ENCODE results near the gene LHX6.

Gene LHX6

GRCh38 chr9:122215663-122216062 lies 13.1 kb downstream of the LHX6 start:
- 98% methylated on average over 1 of the region's 1 CpG for WGBS
- Histone ChIP-seq H4K8ac (ENCODE audit: low read length) (no peak overlapping the region), H4K91ac (ENCODE audit: low read length) (no peak overlapping the region), H3K4me3 (ENCODE audit: insufficient read depth in 1 of 2, low read depth in 1 of 2, low read length in 2 of 2) (no peak overlapping the region), H2BK12ac (ENCODE audit: low read length in 2 of 2) (no peak overlapping the region), H3K14ac (ENCODE audit: low read length in 2 of 2) (no peak overlapping the region), H3K9ac (ENCODE audit: low read length) (no peak overlapping the region), H3K23ac (ENCODE audit: low read length in 2 of 2) (no peak overlapping the region), H2AK5ac (ENCODE audit: low read length, severe bottlenecking) (no peak overlapping the region), H2BK120ac (ENCODE audit: low read depth, low read length) (no peak overlapping the region), H3K27me3 (ENCODE audit: control insufficient read depth in 1 of 2, insufficient read depth in 1 of 2, low read length in 2 of 2) (peaks cover 94 to 98% of the 10 kb centered on the region in 2 experiments), H2AFZ (ENCODE audit: low read depth, low read length) (no peak overlapping the region), H3K79me1 (replicated peaks; ENCODE audit: low read length, poor library complexity, severe bottlenecking) (no peaks in the 10 kb centered on the region), H3K36me3 (ENCODE audit: control insufficient read depth in 1 of 2, insufficient read depth in 2 of 2, low read depth in 1 of 2, low read length in 2 of 2) (no peaks in the 10 kb centered on the region), H3K4ac (ENCODE audit: low read depth in 1 of 2, low read length in 2 of 2) (no peak overlapping the region), H3K9me3 (ENCODE audit: control insufficient read depth, low read length) (no peaks in the 10 kb centered on the region), H2BK5ac (ENCODE audit: low read depth, low read length, poor library complexity, severe bottlenecking) (no peak overlapping the region), H2BK15ac (ENCODE audit: low read depth, poor library complexity, severe bottlenecking) (no peak overlapping the region), H3K18ac (ENCODE audit: low read depth in 1 of 2, low read length in 2 of 2) (no peak overlapping the region), H3K27ac (ENCODE audit: low read length, poor library complexity, severe bottlenecking) (no peak overlapping the region), H3K4me2 (ENCODE audit: low read length, poor library complexity, severe bottlenecking) (no peak overlapping the region), H3K4me1 (ENCODE audit: control insufficient read depth, insufficient read depth, low read depth, low read length) (peaks cover 30% of the 10 kb centered on the region)
- DNase-seq: no peak

GRCh38 chr9:122214507-122214906 lies 14.2 kb downstream of the LHX6 start:
- Histone ChIP-seq H3K18ac (ENCODE audit: low read depth in 1 of 2, low read length in 2 of 2) (no peak overlapping the region), H3K23ac (ENCODE audit: low read length in 2 of 2) (no peak overlapping the region), H2BK15ac (ENCODE audit: low read depth, poor library complexity, severe bottlenecking) (no peak overlapping the region), H3K4me1 (ENCODE audit: control insufficient read depth, insufficient read depth, low read depth, low read length) (peaks cover 19% of the 10 kb centered on the region), H2AK5ac (ENCODE audit: low read length, severe bottlenecking) (no peak overlapping the region), H4K91ac (ENCODE audit: low read length) (no peak overlapping the region), H2BK5ac (ENCODE audit: low read depth, low read length, poor library complexity, severe bottlenecking) (no peak overlapping the region), H3K79me1 (replicated peaks; ENCODE audit: low read length, poor library complexity, severe bottlenecking) (no peaks in the 10 kb centered on the region), H2AFZ (ENCODE audit: low read depth, low read length) (no peak overlapping the region), H3K9ac (ENCODE audit: low read length) (no peak overlapping the region), H2BK120ac (ENCODE audit: low read depth, low read length) (no peak overlapping the region), H3K9me3 (ENCODE audit: control insufficient read depth, low read length) (no peaks in the 10 kb centered on the region), H3K14ac (ENCODE audit: low read length in 2 of 2) (no peak overlapping the region), H3K4me3 (ENCODE audit: insufficient read depth in 1 of 2, low read depth in 1 of 2, low read length in 2 of 2) (no peak overlapping the region), H3K36me3 (ENCODE audit: control insufficient read depth in 1 of 2, insufficient read depth in 2 of 2, low read depth in 1 of 2, low read length in 2 of 2) (no peaks in the 10 kb centered on the region), H3K4me2 (ENCODE audit: low read length, poor library complexity, severe bottlenecking) (no peak overlapping the region), H3K4ac (ENCODE audit: low read depth in 1 of 2, low read length in 2 of 2) (no peak overlapping the region), H4K8ac (ENCODE audit: low read length) (no peak overlapping the region), H3K27ac (ENCODE audit: low read length, poor library complexity, severe bottlenecking) (no peak overlapping the region), H2BK12ac (ENCODE audit: low read length in 2 of 2) (no peak overlapping the region), H3K27me3 (ENCODE audit: control insufficient read depth in 1 of 2, insufficient read depth in 1 of 2, low read length in 2 of 2) (peaks cover 91 to 92% of the 10 kb centered on the region in 2 experiments)
- DNase-seq: no peak
- 30% methylated on average over 9 of the region's 9 CpGs for WGBS

- Histone ChIP-seq H2BK12ac (ENCODE audit: low read length in 2 of 2) (no peak overlapping the region), H3K4me3 (ENCODE audit: insufficient read depth in 1 of 2, low read depth in 1 of 2, low read length in 2 of 2) (peak overlapping the region in 1 of 2 experiments; percentile 34), H3K9ac (ENCODE audit: low read length) (no peak overlapping the region), H3K9me3 (ENCODE audit: control insufficient read depth, low read length) (no peaks in the 10 kb centered on the region), H3K23ac (ENCODE audit: low read length in 2 of 2) (no peak overlapping the region), H3K4me2 (ENCODE audit: low read length, poor library complexity, severe bottlenecking) (peak overlapping the region; percentile 64), H3K4me1 (ENCODE audit: control insufficient read depth, insufficient read depth, low read depth, low read length) (peaks cover 12% of the 10 kb centered on the region), H3K36me3 (ENCODE audit: control insufficient read depth in 1 of 2, insufficient read depth in 2 of 2, low read depth in 1 of 2, low read length in 2 of 2) (no peaks in the 10 kb centered on the region), H3K14ac (ENCODE audit: low read length in 2 of 2) (no peak overlapping the region), H3K18ac (ENCODE audit: low read depth in 1 of 2, low read length in 2 of 2) (peak overlapping the region in 1 of 2 experiments; percentile 5), H4K8ac (ENCODE audit: low read length) (no peak overlapping the region), H2AFZ (ENCODE audit: low read depth, low read length) (no peak overlapping the region), H2BK120ac (ENCODE audit: low read depth, low read length) (no peak overlapping the region), H2BK15ac (ENCODE audit: low read depth, poor library complexity, severe bottlenecking) (no peak overlapping the region), H2BK5ac (ENCODE audit: low read depth, low read length, poor library complexity, severe bottlenecking) (no peak overlapping the region), H3K4ac (ENCODE audit: low read depth in 1 of 2, low read length in 2 of 2) (no peak overlapping the region), H4K91ac (ENCODE audit: low read length) (no peak overlapping the region), H3K79me1 (replicated peaks; ENCODE audit: low read length, poor library complexity, severe bottlenecking) (no peaks in the 10 kb centered on the region), H3K27me3 (ENCODE audit: control insufficient read depth in 1 of 2, insufficient read depth in 1 of 2, low read length in 2 of 2) (peaks cover 89 to 91% of the 10 kb centered on the region in 2 experiments), H2AK5ac (ENCODE audit: low read length, severe bottlenecking) (no peak overlapping the region), H3K27ac (ENCODE audit: low read length, poor library complexity, severe bottlenecking) (no peak overlapping the region)
- DNase-seq: no peak
- 3% methylated on average over 77 of the region's 93 CpGs for WGBS
Observed at GRCh38 chr9:122213589-122214413, 15.0 kb downstream of the LHX6 start.

- H3K27ac ChIP-seq (ENCODE audit: low read length, poor library complexity, severe bottlenecking): no peak overlapping the region
- H3K14ac ChIP-seq (ENCODE audit: low read length in 2 of 2): no peak overlapping the region
- H2BK5ac ChIP-seq (ENCODE audit: low read depth, low read length, poor library complexity, severe bottlenecking): no peak overlapping the region
- H3K4me1 ChIP-seq (ENCODE audit: control insufficient read depth, insufficient read depth, low read depth, low read length): peaks cover 11% of the 10 kb centered on the region
- no peak overlapping the region for H2BK12ac ChIP-seq (ENCODE audit: low read length in 2 of 2)
- H3K4me3 ChIP-seq (ENCODE audit: insufficient read depth in 1 of 2, low read depth in 1 of 2, low read length in 2 of 2): peak overlapping the region in 1 of 2 experiments; percentile 34
- no peak overlapping the region for H2AFZ ChIP-seq (ENCODE audit: low read depth, low read length)
- no peaks in the 10 kb centered on the region for H3K36me3 ChIP-seq (ENCODE audit: control insufficient read depth in 1 of 2, insufficient read depth in 2 of 2, low read depth in 1 of 2, low read length in 2 of 2)
- H3K4me2 ChIP-seq (ENCODE audit: low read length, poor library complexity, severe bottlenecking): peak overlapping the region; percentile 64
- H3K27me3 ChIP-seq (ENCODE audit: control insufficient read depth in 1 of 2, insufficient read depth in 1 of 2, low read length in 2 of 2): peaks cover 82 to 86% of the 10 kb centered on the region in 2 experiments
- H2BK120ac ChIP-seq (ENCODE audit: low read depth, low read length): no peak overlapping the region
- H3K9me3 ChIP-seq (ENCODE audit: control insufficient read depth, low read length): no peaks in the 10 kb centered on the region
- H3K23ac ChIP-seq (ENCODE audit: low read length in 2 of 2): no peak overlapping the region
- no peak overlapping the region for H2AK5ac ChIP-seq (ENCODE audit: low read length, severe bottlenecking)
- H3K79me1 ChIP-seq (replicated peaks; ENCODE audit: low read length, poor library complexity, severe bottlenecking): no peaks in the 10 kb centered on the region
- no peak overlapping the region for H4K91ac ChIP-seq (ENCODE audit: low read length)
- DNase-seq: no peak
- H3K18ac ChIP-seq (ENCODE audit: low read depth in 1 of 2, low read length in 2 of 2): no peak overlapping the region
- no peak overlapping the region for H3K4ac ChIP-seq (ENCODE audit: low read depth in 1 of 2, low read length in 2 of 2)
- no peak overlapping the region for H3K9ac ChIP-seq (ENCODE audit: low read length)
- H4K8ac ChIP-seq (ENCODE audit: low read length): no peak overlapping the region
- WGBS: 32% methylated on average over 15 of the region's 20 CpGs
- H2BK15ac ChIP-seq (ENCODE audit: low read depth, poor library complexity, severe bottlenecking): no peak overlapping the region
Observed at GRCh38 chr9:122213102-122213588, 15.6 kb downstream of the LHX6 start.
